Aorta (tissue), 5 donors: ENCODE results near the gene SMAD2. TPM values are rescaled to one million over a fixed set of nuclear protein-coding genes. Genes with fewer than 3 reads are reported as not detected.

Experiments
- ATAC-seq: fragments of 200-7000 bp; cut with Tn5 transposase; one replicate; pipeline ENCODE4 v1.9.1; 2022; ENCODE audit warnings: moderate library complexity; ENCODE audit not compliant: low FRiP score
- DNase-seq, 2 donors: peaks; one replicate each; pipeline ENCODE4 v3.0.0-alpha.2; 2020
- H3K27ac ChIP-seq, 2 donors: one replicate each; pipeline ENCODE4 v1.5.1; 2013; ENCODE audit warnings: low read length in 2 of 2, mild to moderate bottlenecking in 2 of 2, moderate library complexity in 2 of 2, control low read depth in 1 of 2, inconsistent platforms in 1 of 2, low read depth in 1 of 2
- H3K27me3 ChIP-seq, 2 donors: one replicate each; pipeline ENCODE4 v1.6.1; 2013; ENCODE audit warnings: control low read depth in 1 of 2, low read length in 1 of 2, mild to moderate bottlenecking in 1 of 2, moderate library complexity in 1 of 2; ENCODE audit not compliant: insufficient read depth in 2 of 2, control insufficient read depth in 1 of 2
- H3K36me3 ChIP-seq, 2 donors: one replicate each; pipeline ENCODE4 v1.6.1; 2013; ENCODE audit warnings: control low read depth in 1 of 2, low read length in 1 of 2, mild to moderate bottlenecking in 1 of 2; ENCODE audit not compliant: insufficient read depth in 2 of 2, control insufficient read depth in 1 of 2
- H3K4me1 ChIP-seq, 2 donors: one replicate each; pipeline ENCODE4 v1.6.1; 2013; ENCODE audit warnings: low read length in 2 of 2, control low read depth in 1 of 2, mild to moderate bottlenecking in 1 of 2, moderate library complexity in 1 of 2; ENCODE audit not compliant: insufficient read depth in 2 of 2, control insufficient read depth in 1 of 2
- H3K4me3 ChIP-seq, 2 donors: one replicate each; pipeline ENCODE4 v1.5.1; 2013; ENCODE audit warnings: low read length in 2 of 2, control low read depth in 1 of 2, mild to moderate bottlenecking in 1 of 2
- H3K9me3 ChIP-seq: one replicate; pipeline ENCODE4 v1.6.1; 2013; ENCODE audit warnings: mild to moderate bottlenecking, low read length; ENCODE audit not compliant: control insufficient read depth
- WGBS, 2 donors: extraction: QIAGEN DNeasy Blood & Tissue Kit; methylation state at CpG; one replicate each; pipeline ENCODE4 v1.1.7; 2013; 5-methylcytosine and 5-hydroxymethylcytosine counted together
- intact Hi-C, 2 donors: fragments of 100-400 bp; cut with DNase I; formaldehyde crosslinking; loops; one replicate each; pipeline versions ENCODE4 v1.14.2 to v1.15.0; 2022
- polyA plus RNA-seq, 2 donors: library from polyadenylated mRNA; stranded (reverse); fragments of 200-250 nt; gene quantifications; one replicate each; pipeline ENCODE4 v1.2.3, GENCODE V29; 2013
- total RNA-seq, 2 donors: library from RNA; stranded (reverse); fragmentation: NEBNext Ultra II Directional; extraction: Animal tissue kit (Norgen Biotek cat#: 25700); gene quantifications; one replicate each; pipeline ENCODE4 v1.2.1, GENCODE V29; 2021
- donor health status: healthy with polysubstance abuse.
- donor health status: Bipolar disorder and iron deficiency.
- donor health status: DM: no; HTN: no; CAD: no.
- donor health status: DM: no; HTN: no; CAD: no.
- donor health status: DM: yes; HTN: yes; CAD: no.

Gene SMAD2
- total and polyA plus RNA-seq, 4 donors: 45.4 to 137 (median 104) TPM

DNA sequence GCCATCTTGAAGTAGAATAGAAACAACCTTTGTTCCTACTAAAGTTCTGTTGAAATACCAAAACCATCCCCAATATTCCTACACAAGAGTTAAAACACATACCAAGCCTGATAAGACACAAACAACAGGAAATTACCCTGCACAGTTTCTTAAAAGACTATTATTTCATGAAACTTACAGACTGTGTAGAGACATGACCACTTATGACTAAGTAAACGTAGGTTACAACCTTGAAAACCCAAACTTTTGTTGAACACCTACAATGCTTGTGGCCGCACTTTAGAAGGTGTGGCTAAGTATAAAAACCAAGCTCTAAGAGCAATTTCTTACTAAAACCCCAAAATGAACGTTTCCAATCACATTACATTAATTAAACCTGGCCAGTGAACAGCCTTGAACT is 2.0 kb downstream of the SMAD2 start:
- Histone ChIP-seq H3K4me1 (peaks cover 2 to 3% of the 10 kb centered on the region in 2 donors), H3K36me3 (no peaks in the 10 kb centered on the region), H3K4me3 (no peak overlapping the region), H3K9me3 (no peaks in the 10 kb centered on the region), H3K27ac (no peak overlapping the region), H3K27me3 (no peaks in the 10 kb centered on the region)
- DNase-seq (no peak), ATAC-seq (no peak)
- intact Hi-C loops: loop anchor here in 1 of 2 donors (10.0 kb wide), 1 partner anchor 54 kb away; no protein-coding TSS in a partner anchor
- 48 to 57% methylated on average over 3 of the region's 3 CpGs for WGBS, 2 donors

GRCh38 chr18:47926101-47926850 is 4.2 kb downstream of the SMAD2 start:
- 72 to 74% methylated on average over 2 of the region's 2 CpGs for WGBS, 2 donors
- no peak overlapping the region for H3K27ac ChIP-seq
- H3K4me3 ChIP-seq: no peak overlapping the region
- intact Hi-C loops: loop anchor here in 1 of 2 donors (10.0 kb wide), 1 partner anchor 51 kb away; no protein-coding TSS in a partner anchor
- DNase-seq (no peak), ATAC-seq (no peak)
- H3K36me3 ChIP-seq: no peaks in the 10 kb centered on the region
- H3K9me3 ChIP-seq: no peaks in the 10 kb centered on the region
- H3K27me3 ChIP-seq: no peaks in the 10 kb centered on the region
- H3K4me1 ChIP-seq: peaks cover 3 to 7% of the 10 kb centered on the region in 2 donors

DNA sequence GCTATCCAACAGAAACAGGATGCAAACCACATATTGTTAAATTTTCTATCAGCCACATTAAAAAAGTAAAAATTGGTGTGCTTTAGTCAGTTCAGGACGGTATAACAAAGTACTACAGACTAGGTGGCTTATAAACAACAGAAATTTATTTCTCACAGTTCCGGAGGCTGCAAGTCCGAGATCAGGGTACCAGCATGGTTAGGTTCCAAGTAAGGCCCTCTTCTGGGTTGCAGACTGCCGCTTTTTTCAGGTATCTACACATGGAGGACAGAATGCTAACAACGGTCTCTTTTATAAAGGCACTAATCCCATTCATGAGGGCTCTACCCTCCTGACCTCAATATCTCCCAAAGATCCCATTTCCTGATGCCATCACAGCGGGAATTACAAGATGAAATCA is 10.5 kb downstream of the SMAD2 start:
- no peak for DNase-seq
- intact Hi-C loops: loop anchor here in 1 of 2 donors (10.0 kb wide), 1 partner anchor 45 kb away; no protein-coding TSS in a partner anchor
- H3K36me3 ChIP-seq: no peaks in the 10 kb centered on the region
- ATAC-seq: no peak
- no peaks in the 10 kb centered on the region for H3K9me3 ChIP-seq
- H3K4me3 ChIP-seq: no peak overlapping the region
- WGBS, 2 donors: 91 to 93% methylated on average over 6 of the region's 6 CpGs
- H3K4me1 ChIP-seq: peaks cover 3 to 11% of the 10 kb centered on the region in 2 donors
- no peak overlapping the region for H3K27ac ChIP-seq
- H3K27me3 ChIP-seq: no peaks in the 10 kb centered on the region

- H3K27ac ChIP-seq: no peak overlapping the region
- no peak overlapping the region for H3K4me3 ChIP-seq
- intact Hi-C loops: no loop called here
- H3K9me3 ChIP-seq: no peaks in the 10 kb centered on the region
- ATAC-seq (no peak), DNase-seq (no peak)
- H3K36me3 ChIP-seq: no peaks in the 10 kb centered on the region
- peaks cover 0 to 7% of the 10 kb centered on the region in 2 donors for H3K4me1 ChIP-seq
- WGBS, 2 donors: 63 to 68% methylated on average over 8 of the region's 8 CpGs
- H3K27me3 ChIP-seq: no peaks in the 10 kb centered on the region
Measured at GRCh38 chr18:47917923-47918610, 12.4 kb downstream of the SMAD2 start.

- H3K9me3 ChIP-seq: no peaks in the 10 kb centered on the region
- 78 to 84% methylated on average over 3 of the region's 3 CpGs for WGBS, 2 donors
- no peak overlapping the region for H3K4me3 ChIP-seq
- H3K4me1 ChIP-seq: peaks cover 5 to 7% of the 10 kb centered on the region in 2 donors
- no peak overlapping the region for H3K27ac ChIP-seq
- no peaks in the 10 kb centered on the region for H3K36me3 ChIP-seq
- H3K27me3 ChIP-seq: no peaks in the 10 kb centered on the region
- ATAC-seq: no peak
- intact Hi-C loops: no loop called here
- no peak for DNase-seq
Measured at GRCh38 chr18:47915930-47916329, 14.5 kb downstream of the SMAD2 start.

DNA sequence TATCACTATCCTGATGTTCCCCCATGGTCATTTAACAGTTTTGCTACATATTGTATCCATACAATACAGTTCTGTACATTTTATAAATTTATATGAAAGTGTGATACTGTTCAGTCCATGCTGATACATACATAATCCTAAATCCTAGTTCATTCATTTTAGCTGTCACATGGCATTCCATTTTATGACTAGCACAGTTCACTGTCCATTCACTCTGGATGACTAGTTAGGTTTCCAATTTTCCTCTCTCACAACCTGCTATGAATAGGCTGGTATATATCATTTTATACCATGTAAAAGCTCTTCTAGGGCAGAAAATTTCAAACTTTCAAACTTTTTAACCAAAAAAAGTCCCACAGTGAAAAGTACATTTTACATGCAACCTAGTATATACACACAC is 15.2 kb downstream of the SMAD2 start:
- no peak for DNase-seq
- H3K36me3 ChIP-seq: no peaks in the 10 kb centered on the region
- no peak overlapping the region for H3K27ac ChIP-seq
- no peak for ATAC-seq
- no peaks in the 10 kb centered on the region for H3K27me3 ChIP-seq
- no peaks in the 10 kb centered on the region for H3K9me3 ChIP-seq
- H3K4me3 ChIP-seq: no peak overlapping the region
- H3K4me1 ChIP-seq: peaks cover 5 to 7% of the 10 kb centered on the region in 2 donors
- intact Hi-C loops: no loop called here

DNA sequence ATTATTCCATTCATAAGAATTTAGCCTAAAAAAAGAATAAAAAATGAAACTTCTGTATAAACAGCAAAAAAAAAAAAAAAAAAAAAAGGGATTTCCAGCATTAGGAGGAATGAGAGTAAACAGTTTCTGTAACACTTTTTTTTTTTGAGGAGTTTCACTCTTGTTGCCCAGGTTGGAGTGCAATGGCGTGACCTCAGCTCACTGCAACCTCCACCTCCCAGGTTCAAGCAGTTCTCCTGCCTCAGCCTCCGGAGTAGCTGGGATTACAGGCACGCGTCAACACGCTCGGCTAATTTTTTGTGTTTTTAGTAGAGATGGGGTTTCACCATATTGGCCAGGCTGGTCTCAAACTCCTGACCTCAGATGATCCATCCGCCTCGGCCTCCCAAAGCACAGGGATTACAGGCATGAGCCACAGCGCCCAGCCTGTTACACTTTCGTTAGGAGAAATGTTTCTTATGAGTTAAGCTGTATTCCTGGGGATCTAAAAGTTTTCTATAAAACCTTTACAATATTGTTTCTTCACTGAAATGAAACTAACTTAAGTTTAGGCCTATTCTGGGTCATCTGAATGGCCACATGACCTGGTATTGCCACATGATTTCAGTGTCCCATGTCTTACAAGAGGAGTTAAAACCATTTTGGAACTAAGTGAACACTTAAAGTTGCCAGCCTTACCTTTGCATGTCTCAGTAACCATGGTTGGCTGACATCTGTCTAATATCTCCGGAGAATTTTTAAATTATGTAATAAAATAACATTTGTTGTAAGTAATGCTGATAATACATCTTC is 17.5 kb downstream of the SMAD2 start:
- Histone ChIP-seq H3K27ac (no peak overlapping the region), H3K4me1 (peaks cover 2 to 8% of the 10 kb centered on the region in 2 donors), H3K27me3 (no peaks in the 10 kb centered on the region), H3K4me3 (no peak overlapping the region), H3K9me3 (no peaks in the 10 kb centered on the region), H3K36me3 (no peaks in the 10 kb centered on the region)
- ATAC-seq (no peak), DNase-seq (no peak)
- intact Hi-C loops: no loop called here
- 85 to 86% methylated on average over 11 of the region's 11 CpGs for WGBS, 2 donors

- Histone ChIP-seq H3K4me1 (peaks cover 0 to 9% of the 10 kb centered on the region in 2 donors), H3K27ac (no peak overlapping the region), H3K27me3 (no peaks in the 10 kb centered on the region), H3K36me3 (no peaks in the 10 kb centered on the region), H3K4me3 (no peak overlapping the region), H3K9me3 (no peaks in the 10 kb centered on the region)
- 34 to 57% methylated on average over 1 of the region's 1 CpG for WGBS, 2 donors
- intact Hi-C loops: no loop called here
- ATAC-seq (peak; percentile 66), DNase-seq (no peak)
Measured at GRCh38 chr18:47912343-47912742, 18.1 kb downstream of the SMAD2 start.
